NT2/D1 (cell line): Measurements from ENCODE around the gene MTNR1A.

Source experiments
- YY1 ChIP-seq: IDR thresholded peaks from 2 replicates; pipeline ENCODE4 v1.6.1; 2011; ENCODE audit not compliant: insufficient read length, insufficient read depth
- ZNF274 ChIP-seq: IDR thresholded peaks from 2 replicates; pipeline ENCODE4 v1.6.1; 2011; ENCODE audit warnings: mild to moderate bottlenecking, low read depth, low read length

DNA sequence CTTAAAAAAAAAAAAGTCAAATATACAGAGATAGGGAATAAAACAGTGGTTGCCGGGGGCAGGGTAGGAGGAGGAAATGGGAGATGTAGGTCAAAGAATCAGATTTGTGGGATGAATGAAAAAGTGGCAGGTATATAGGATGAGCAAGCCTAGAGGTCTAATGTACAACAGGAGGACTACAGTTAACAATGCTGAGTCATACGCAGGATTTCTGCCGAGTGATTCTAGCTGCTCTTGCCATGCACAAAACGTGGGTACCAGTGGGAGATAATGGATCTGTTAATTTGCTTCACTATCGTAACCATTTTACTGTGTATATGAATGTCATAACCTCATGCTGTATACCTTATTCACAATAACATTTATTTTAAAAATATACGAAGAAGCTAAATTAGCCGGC is 10.7 kb upstream of the MTNR1A start:
- TF ChIP-seq ZNF274 (no peak), YY1 (no peak)
